HG03457 (cell line): ENCODE results near the gene MAPK8IP1.

Experiments used
- ATAC-seq: cut with Tn5 transposase; IDR thresholded peaks from one replicate; pipeline ENCODE4 v1.9.1; 2021; ENCODE audit warnings: moderate number of reproducible peaks; ENCODE audit not compliant: unreplicated experiment

Gene MAPK8IP1

DNA sequence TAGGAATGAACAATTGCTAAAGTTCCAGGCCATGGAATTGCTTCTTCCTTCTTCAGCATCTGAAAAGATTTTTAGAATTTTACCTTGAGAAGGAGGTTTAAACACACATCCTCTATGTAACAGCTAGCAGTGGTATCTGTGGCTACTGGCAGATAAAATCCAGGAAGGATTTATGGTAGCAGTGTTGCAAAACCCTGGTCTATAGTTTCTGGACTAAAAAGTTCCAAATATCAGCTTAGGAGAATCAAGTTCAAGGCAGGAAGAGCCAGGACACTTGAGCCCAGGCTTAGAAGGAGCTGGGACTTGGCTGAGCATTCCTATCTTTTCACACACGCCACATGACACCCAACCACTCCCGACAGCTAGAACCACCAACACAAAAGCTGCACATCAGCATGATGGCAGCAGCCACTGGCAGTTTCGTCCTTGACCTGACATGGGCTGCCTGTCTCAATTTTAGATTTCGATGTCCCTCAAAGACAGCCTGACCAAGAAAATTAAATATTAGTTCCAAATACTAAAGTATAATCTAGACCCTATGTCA, 51.1 kb downstream of the MAPK8IP1 start:
- ATAC-seq: no peak

DNA sequence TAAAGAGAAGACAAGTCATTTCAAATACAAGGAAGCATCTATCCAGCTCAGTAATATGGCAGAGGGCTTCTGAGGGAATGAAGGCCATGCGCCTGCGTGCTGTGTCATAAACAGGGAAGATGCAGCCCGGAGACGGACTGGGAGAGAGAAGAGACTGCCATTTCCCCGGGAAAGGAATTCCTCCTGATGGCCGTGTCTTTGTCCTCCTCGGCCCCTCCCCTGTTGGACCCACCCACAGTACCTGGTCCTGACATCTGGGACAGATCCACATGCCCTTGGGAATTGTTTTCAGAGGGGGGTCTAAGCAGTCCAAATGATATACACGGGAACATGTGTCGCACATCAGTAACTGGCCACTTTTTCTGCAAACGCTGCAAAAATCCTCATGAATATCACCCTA, 52.5 kb downstream of the MAPK8IP1 start:
- no peak for ATAC-seq

DNA sequence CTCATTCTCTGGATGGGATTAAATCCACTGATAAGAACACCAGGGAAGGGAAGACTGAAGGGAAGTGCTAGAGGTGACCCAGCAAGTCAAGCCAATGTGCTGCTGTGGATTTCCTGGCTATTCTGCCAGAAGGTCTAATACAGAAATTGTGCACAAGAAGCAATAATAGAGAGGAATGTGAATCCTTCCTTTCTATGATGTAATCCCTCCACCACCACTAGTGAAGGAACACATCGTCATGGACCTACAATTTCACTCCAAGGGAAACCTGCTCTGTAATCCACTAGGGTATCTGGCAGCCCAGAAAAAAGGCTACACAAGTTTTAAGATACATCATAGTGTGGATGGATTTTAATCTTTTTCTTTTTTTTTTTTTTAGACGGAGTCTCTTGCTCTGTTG, 54.4 kb downstream of the MAPK8IP1 start:
- ATAC-seq: no peak

DNA sequence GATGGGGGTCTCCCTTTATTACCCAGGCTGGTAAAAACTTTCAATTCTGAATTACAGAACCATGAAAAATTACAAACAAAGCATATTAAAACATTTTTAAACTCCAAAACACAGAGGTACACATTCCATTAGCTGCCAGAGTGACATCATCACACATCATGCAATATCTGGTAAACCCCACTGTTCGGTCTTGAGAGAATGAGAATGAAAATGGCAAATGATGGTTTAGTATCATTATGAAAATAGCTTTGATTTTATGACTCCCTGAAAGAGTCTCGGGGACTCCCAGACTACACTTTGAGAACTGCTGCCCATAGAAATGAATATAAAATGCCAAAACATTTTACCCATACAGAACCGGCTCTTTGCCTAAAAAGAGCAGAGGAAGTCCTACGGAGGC, 55.8 kb downstream of the MAPK8IP1 start:
- ATAC-seq: no peak

DNA sequence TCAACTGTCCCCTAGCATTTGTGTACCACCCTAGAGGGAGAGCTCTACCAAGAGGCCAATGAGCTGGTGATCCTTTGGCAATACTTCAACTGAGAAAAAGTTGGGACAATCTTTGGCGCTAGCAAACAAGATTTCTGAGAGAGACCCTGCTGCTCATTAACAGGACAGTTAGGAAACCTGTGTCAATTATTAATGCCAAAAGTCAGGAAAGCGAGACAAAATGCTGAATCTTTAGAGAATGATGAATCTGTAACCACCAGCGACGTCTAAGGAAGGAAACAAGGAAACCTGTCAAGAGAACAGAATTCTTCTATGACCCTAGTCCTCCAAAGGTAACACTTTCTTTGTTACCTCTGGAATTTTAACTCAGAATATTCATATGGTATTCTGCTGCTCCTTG, 56.9 kb downstream of the MAPK8IP1 start:
- no peak for ATAC-seq

DNA sequence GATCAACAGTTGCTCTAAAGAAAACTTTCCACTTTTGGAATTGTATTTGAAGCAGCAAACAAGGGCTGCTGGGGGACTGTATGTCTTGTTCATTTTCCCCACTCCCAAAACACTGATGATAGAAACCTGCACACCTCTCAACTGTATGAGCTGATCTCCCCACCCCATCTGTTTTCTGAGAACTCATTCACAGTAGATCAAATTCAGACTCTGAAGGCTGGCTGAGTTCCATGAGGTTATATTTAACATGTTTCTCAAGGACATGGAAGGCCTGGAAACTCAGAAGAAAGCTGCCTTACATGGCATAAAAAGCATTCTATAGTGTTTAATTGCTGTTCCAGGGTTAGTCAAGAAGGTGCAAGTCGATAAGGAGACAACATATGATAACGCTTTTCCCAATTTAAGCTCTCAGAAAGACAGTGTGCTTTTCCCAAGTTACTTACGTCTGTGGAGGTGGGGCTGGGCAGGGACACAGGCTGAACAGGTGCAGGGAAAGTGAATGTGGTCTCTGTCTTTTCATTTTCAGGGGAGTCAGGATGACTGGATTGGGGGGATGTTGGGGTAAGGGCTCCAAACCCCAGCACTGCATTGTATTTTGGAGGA, 60.0 kb downstream of the MAPK8IP1 start:
- ATAC-seq: no peak

DNA sequence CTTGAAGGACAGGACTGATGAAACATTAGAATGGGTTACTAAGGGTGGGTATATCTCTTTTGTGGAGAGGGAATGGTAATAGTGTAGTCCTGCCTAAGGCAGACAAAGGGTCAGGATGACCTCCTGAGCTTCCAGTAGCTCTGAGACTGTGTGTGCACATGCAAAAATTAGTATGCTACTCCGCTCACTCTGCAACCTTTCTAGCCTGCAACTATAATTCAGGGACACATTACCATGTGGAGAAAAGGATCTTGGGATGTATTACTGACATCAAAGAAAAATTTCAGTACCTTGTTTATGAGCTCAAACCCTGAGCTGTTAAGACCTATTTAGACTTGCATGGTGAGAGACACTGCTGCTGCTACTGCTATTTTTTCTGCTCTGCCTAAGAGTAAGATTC, 62.4 kb downstream of the MAPK8IP1 start:
- no peak for ATAC-seq

DNA sequence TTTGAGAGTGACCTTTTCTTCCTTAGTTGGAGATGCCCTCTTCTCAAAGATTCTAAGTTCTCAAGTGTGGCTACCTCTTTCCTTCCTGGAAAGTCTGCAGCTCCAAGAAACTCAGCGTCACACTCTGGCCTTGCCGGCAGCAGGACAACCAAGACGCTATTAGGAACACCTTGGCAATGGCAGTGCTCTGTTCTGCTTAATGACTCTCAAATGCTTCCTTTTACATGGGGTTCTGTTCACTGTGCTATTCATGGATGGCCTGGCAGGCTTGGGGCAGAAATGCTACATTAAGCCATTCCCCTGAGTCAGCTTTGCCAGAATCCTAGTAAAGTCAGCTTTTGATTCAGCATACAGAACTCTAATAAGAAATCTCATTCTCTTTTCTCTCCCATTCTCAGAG, 62.9 kb downstream of the MAPK8IP1 start:
- ATAC-seq: no peak

DNA sequence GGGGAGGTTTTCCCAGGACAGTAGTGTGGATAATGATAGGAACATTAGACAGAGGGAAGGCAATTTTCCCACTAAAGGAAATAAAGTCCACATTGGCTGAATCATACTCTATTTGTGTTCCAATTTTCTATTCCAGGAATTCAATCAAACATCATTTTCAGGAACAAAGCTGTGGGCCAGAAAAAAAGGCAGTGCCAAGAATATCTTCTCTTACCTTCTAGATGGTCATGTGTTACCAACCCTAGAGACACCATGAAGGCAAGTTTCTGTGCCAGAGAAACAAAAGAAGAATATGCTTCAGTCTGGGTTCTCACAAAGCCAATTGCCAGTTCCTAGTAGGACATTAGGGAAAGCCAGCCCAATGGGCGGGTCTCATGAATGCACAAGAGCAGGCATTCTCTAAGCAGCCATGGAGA, 64.5 kb downstream of the MAPK8IP1 start:
- no peak for ATAC-seq
